Muscle layer of colon (tissue), 2 donors: ENCODE results near the gene NDUFB11.

Experiments used
- H3K27ac ChIP-seq: one replicate; pipeline ENCODE4 v1.7.0; 2013; ENCODE audit warnings: low read depth, mild to moderate bottlenecking, low read length, moderate library complexity
- H3K27me3 ChIP-seq, 2 donors: one replicate each; pipeline ENCODE4 v1.7.0; 2013; ENCODE audit warnings: low read length in 2 of 2, mild to moderate bottlenecking in 2 of 2; ENCODE audit not compliant: insufficient read depth in 2 of 2, control insufficient read depth in 1 of 2
- H3K36me3 ChIP-seq: one replicate; pipeline ENCODE4 v1.7.0; 2013; ENCODE audit warnings: mild to moderate bottlenecking, low read length; ENCODE audit not compliant: insufficient read depth
- H3K4me1 ChIP-seq: one replicate; pipeline ENCODE4 v1.7.0; 2013; ENCODE audit warnings: mild to moderate bottlenecking, low read length; ENCODE audit not compliant: insufficient read depth
- H3K4me3 ChIP-seq, 2 donors: one replicate each; pipeline ENCODE4 v1.7.0; 2013; ENCODE audit warnings: low read length in 2 of 2, low read depth in 1 of 2, mild to moderate bottlenecking in 1 of 2, moderate library complexity in 1 of 2
- H3K9ac ChIP-seq: one replicate; pipeline ENCODE4 v1.7.0; 2013; ENCODE audit warnings: low read length
- H3K9me3 ChIP-seq: one replicate; pipeline ENCODE4 v1.7.0; 2013; ENCODE audit warnings: mild to moderate bottlenecking, low read length
- donor health status: abdominal sarcoma.
- donor health status: Adenocarcinoma of cecum.

Gene NDUFB11

DNA sequence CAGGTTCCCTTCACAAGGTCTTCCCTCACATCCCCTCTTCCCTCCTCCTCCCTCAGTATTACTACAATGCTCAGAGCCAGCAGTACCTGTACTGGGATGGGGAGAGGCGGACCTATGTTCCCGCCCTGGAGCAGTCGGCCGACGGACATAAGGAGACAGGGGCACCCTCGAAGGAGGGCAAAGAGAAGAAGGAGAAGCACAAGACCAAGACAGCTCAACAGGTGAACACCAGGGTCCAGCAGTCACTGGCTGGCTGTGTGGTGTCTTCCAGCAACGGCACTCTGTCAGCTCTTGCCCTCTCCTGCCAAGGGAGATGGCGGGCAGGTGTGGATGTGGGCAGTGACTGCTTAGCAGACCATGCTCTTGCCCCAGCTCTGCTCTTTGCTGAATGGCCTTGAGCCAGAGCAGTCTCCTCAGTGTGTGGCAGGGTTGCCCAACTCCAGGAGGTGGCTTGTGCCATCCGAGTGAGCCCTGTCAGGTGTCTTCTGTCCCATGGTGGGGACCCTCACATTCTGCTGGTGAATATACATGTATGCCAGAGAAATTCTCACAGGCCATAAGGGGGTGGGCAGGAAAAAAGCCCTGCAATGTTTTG lies 37.7 kb upstream of the NDUFB11 start:
- H3K36me3 ChIP-seq, result peaks cover 41% of the 10 kb centered on the region
- H3K27ac ChIP-seq, result no peak overlapping the region
- no peaks in the 10 kb centered on the region for H3K4me1 ChIP-seq
- H3K4me3 ChIP-seq, result no peak overlapping the region
- H3K9ac ChIP-seq, result no peak overlapping the region
- peaks cover 0 to 21% of the 10 kb centered on the region in 2 donors for H3K27me3 ChIP-seq
- H3K9me3 ChIP-seq, result no peaks in the 10 kb centered on the region

- Histone ChIP-seq H3K4me1 (no peaks in the 10 kb centered on the region), H3K27ac (no peak overlapping the region), H3K27me3 (peaks cover 0 to 17% of the 10 kb centered on the region in 2 donors), H3K9me3 (no peaks in the 10 kb centered on the region), H3K4me3 (no peak overlapping the region), H3K9ac (no peak overlapping the region), H3K36me3 (peaks cover 50% of the 10 kb centered on the region)
Observed at GRCh38 chrX:47181301-47181700, 36.8 kb upstream of the NDUFB11 start.

- peaks cover 0 to 17% of the 10 kb centered on the region in 2 donors for H3K27me3 ChIP-seq
- H3K4me1 ChIP-seq, result no peaks in the 10 kb centered on the region
- peaks cover 52% of the 10 kb centered on the region for H3K36me3 ChIP-seq
- no peak overlapping the region for H3K27ac ChIP-seq
- H3K9ac ChIP-seq, result no peak overlapping the region
- H3K4me3 ChIP-seq, result no peak overlapping the region
- H3K9me3 ChIP-seq, result no peaks in the 10 kb centered on the region
Observed at GRCh38 chrX:47180346-47180745, 35.8 kb upstream of the NDUFB11 start.

DNA sequence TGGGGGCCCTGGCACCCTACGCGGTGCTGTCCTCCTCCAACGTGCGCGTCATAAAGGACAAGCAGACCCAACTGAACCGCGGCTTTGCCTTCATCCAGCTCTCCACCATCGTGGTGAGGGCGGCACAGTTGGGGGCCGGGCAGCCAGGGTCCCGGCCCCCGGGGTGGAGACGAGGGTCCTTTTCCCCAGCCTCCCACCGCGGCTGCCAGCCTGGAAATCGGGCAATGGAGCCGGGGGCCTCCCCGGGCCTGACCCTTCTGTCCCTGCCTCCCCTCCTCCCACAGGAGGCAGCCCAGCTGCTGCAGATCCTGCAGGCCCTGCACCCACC lies 35.4 kb upstream of the NDUFB11 start:
- Histone ChIP-seq H3K4me3 (no peak overlapping the region), H3K9ac (no peak overlapping the region), H3K36me3 (peaks cover 56% of the 10 kb centered on the region), H3K27ac (no peak overlapping the region), H3K9me3 (no peaks in the 10 kb centered on the region), H3K27me3 (peaks cover 0 to 17% of the 10 kb centered on the region in 2 donors), H3K4me1 (no peaks in the 10 kb centered on the region)

DNA sequence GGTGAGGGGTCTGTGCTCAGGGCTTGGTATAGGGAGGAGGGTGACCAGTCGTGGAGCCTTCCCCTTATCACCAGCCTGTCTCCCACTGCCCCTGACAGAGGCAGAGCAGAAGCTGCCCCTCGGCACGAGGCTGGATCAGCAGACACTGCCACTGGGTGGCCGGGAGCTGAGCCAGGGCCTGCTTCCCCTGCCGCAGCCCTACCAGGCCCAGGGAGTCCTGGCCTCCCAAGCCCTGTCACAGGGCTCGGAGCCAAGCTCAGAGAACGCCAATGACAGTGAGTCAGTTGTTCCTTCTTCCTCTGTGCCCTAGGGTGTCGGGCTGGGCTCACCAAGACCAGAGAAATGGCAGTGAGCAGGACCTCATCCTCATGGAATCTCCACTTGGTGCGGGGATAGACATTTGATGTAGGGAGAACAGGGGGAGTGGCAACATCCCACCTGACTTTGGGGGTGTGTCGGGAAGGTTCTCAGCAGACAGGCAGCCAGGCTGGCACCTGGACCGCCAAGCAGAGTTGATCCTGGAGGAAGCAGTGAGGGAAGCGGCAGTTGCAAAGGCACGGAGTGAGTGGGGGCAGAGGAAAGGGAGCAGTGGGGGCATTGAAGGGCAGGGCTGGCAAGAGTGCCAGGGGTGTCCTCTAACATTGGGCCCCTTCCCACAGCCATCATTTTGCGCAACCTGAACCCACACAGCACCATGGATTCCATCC lies 34.9 kb upstream of the NDUFB11 start:
- Histone ChIP-seq H3K27ac (no peak overlapping the region), H3K9me3 (no peaks in the 10 kb centered on the region), H3K36me3 (peaks cover 57% of the 10 kb centered on the region), H3K4me1 (no peaks in the 10 kb centered on the region), H3K27me3 (peaks cover 0 to 17% of the 10 kb centered on the region in 2 donors), H3K4me3 (no peak overlapping the region), H3K9ac (no peak overlapping the region)

DNA sequence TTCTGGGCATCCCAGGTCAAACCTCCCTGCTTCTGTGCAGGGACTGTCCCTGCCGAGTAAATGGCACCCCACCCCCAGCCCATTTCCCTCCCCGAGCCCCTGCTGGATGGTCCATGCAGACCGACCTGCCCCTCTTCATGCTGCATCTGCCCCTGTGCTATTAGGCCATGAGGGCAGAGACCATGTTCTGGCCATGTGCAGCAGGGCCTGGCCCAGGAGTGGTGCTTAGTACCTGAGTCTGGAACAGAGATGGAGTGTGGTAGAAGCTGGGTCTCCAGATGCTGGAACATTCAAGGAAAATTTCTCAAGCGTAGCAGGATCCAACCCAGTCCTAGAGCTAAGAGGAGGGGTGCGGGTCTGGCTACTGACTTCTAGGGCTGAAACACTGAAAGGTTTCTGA lies 33.8 kb upstream of the NDUFB11 start:
- no peak overlapping the region for H3K9ac ChIP-seq
- H3K4me3 ChIP-seq, result no peak overlapping the region
- peaks cover 0 to 17% of the 10 kb centered on the region in 2 donors for H3K27me3 ChIP-seq
- H3K9me3 ChIP-seq, result no peaks in the 10 kb centered on the region
- H3K36me3 ChIP-seq, result peaks cover 62% of the 10 kb centered on the region
- H3K27ac ChIP-seq, result no peak overlapping the region
- no peaks in the 10 kb centered on the region for H3K4me1 ChIP-seq

GRCh38 chrX:47177079-47177478 lies 32.6 kb upstream of the NDUFB11 start:
- Histone ChIP-seq H3K4me3 (no peak overlapping the region), H3K27me3 (peaks cover 0 to 18% of the 10 kb centered on the region in 2 donors), H3K9ac (no peak overlapping the region), H3K36me3 (peaks cover 60% of the 10 kb centered on the region), H3K27ac (no peak overlapping the region), H3K9me3 (no peaks in the 10 kb centered on the region), H3K4me1 (no peaks in the 10 kb centered on the region)

- peaks cover 54% of the 10 kb centered on the region for H3K36me3 ChIP-seq
- no peaks in the 10 kb centered on the region for H3K4me1 ChIP-seq
- no peak overlapping the region for H3K27ac ChIP-seq
- H3K9ac ChIP-seq, result no peak overlapping the region
- no peaks in the 10 kb centered on the region for H3K9me3 ChIP-seq
- H3K27me3 ChIP-seq, result peaks cover 0 to 10% of the 10 kb centered on the region in 2 donors
- H3K4me3 ChIP-seq, result no peak overlapping the region
Observed at GRCh38 chrX:47176101-47176740, 31.7 kb upstream of the NDUFB11 start.

DNA sequence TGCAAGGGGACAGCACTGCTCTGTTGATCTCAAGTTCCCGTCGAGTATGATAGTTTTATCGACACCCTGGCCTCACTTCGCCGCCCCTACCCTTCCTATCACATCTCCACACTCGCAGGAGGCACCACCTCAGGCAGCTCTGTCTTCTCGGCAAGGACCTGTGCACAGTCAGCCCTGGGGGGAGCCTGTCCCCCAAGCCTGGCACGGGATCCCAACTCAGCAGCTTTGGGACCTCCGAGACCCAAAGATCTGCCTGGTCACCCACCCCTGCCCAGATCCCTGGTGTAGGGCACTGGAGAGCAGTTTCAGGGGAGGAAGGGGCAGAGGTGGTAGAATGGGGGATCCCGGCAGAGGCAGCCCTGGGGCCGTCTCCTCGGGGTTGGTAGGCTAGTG lies 31.1 kb upstream of the NDUFB11 start:
- Histone ChIP-seq H3K4me1 (peaks cover under 1% of the 10 kb centered on the region), H3K9me3 (no peaks in the 10 kb centered on the region), H3K36me3 (peaks cover 57% of the 10 kb centered on the region)

GRCh38 chrX:47174846-47175587 lies 30.5 kb upstream of the NDUFB11 start:
- Histone ChIP-seq H3K36me3 (peaks cover 57% of the 10 kb centered on the region), H3K27me3 (peaks cover 0 to 9% of the 10 kb centered on the region in 2 donors), H3K27ac (no peak overlapping the region)

More for the DNA sequence above, 31.1 kb upstream of the NDUFB11 start:
- no peak overlapping the region for H3K27ac ChIP-seq
- peaks cover 0 to 9% of the 10 kb centered on the region in 2 donors for H3K27me3 ChIP-seq
- no peak overlapping the region for H3K4me3 ChIP-seq
- no peak overlapping the region for H3K9ac ChIP-seq

GRCh38 chrX:47174376-47174775 lies 29.9 kb upstream of the NDUFB11 start:
- peaks cover 52% of the 10 kb centered on the region for H3K36me3 ChIP-seq
- no peak overlapping the region for H3K9ac ChIP-seq
- peaks cover 0 to 9% of the 10 kb centered on the region in 2 donors for H3K27me3 ChIP-seq

More at GRCh38 chrX:47174846-47175587, 30.5 kb upstream of the NDUFB11 start:
- H3K4me1 ChIP-seq, result peaks cover 6% of the 10 kb centered on the region
- H3K4me3 ChIP-seq, result no peak overlapping the region
- H3K9ac ChIP-seq, result no peak overlapping the region
- H3K9me3 ChIP-seq, result no peaks in the 10 kb centered on the region

More at GRCh38 chrX:47174376-47174775, 29.9 kb upstream of the NDUFB11 start:
- peaks cover 6% of the 10 kb centered on the region for H3K4me1 ChIP-seq
- no peak overlapping the region for H3K27ac ChIP-seq
- no peak overlapping the region for H3K4me3 ChIP-seq
- no peaks in the 10 kb centered on the region for H3K9me3 ChIP-seq
